ENCODE data around the gene HYAL4. TPM values are rescaled to one million over a fixed set of nuclear protein-coding genes. Genes with fewer than 3 reads are reported as not detected.

Gene HYAL4
- polyA plus RNA-seq, 1 donor from 2014 or later: not detected

DNA sequence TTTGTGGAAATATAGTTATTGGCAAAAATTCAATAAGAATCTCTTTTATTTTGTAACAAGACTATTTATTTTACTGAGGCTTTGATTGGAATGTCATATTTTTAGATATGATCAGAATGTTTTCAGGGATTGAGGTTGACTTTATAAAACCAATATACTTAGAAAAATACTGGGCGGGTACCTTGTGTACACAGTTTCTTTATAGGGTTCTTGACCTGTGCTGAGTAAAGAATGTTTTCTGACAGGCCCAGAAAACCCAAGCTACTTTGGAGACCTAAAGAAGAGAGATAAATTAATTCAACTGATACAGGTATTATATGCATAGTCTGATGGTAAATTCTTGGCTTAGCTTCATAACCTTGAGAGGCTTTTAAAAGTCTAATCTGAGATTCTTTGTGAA is 56.1 kb downstream of the HYAL4 start:
- no peaks in the 10 kb centered on the region for H3K36me3 ChIP-seq (ENCODE audit: insufficient read depth, low read length)
- no peak overlapping the region for H3K4me3 ChIP-seq (ENCODE audit: low read length)
- TF ChIP-seq EP300 (conservative IDR thresholded peaks at IDR 0.05; ENCODE audit: poor library complexity, severe bottlenecking) (no peak), EZH2 (IDR thresholded peaks at IDR 0.05; ENCODE audit: borderline replicate concordance, insufficient read depth, low read length, poor library complexity, severe bottlenecking) (no peak), POLR2AphosphoS5 (IDR thresholded peaks at IDR 0.05) (no peak), SMC3 (conservative IDR thresholded peaks at IDR 0.05; ENCODE audit: poor library complexity) (no peak), TAF1 (IDR thresholded peaks at IDR 0.05; ENCODE audit: low read depth) (no peak), RAD21 (conservative IDR thresholded peaks at IDR 0.05) (no peak), MXI1 (conservative IDR thresholded peaks at IDR 0.05; ENCODE audit: poor library complexity, severe bottlenecking) (no peak)
- TF ChIP-seq, protein P1, sequence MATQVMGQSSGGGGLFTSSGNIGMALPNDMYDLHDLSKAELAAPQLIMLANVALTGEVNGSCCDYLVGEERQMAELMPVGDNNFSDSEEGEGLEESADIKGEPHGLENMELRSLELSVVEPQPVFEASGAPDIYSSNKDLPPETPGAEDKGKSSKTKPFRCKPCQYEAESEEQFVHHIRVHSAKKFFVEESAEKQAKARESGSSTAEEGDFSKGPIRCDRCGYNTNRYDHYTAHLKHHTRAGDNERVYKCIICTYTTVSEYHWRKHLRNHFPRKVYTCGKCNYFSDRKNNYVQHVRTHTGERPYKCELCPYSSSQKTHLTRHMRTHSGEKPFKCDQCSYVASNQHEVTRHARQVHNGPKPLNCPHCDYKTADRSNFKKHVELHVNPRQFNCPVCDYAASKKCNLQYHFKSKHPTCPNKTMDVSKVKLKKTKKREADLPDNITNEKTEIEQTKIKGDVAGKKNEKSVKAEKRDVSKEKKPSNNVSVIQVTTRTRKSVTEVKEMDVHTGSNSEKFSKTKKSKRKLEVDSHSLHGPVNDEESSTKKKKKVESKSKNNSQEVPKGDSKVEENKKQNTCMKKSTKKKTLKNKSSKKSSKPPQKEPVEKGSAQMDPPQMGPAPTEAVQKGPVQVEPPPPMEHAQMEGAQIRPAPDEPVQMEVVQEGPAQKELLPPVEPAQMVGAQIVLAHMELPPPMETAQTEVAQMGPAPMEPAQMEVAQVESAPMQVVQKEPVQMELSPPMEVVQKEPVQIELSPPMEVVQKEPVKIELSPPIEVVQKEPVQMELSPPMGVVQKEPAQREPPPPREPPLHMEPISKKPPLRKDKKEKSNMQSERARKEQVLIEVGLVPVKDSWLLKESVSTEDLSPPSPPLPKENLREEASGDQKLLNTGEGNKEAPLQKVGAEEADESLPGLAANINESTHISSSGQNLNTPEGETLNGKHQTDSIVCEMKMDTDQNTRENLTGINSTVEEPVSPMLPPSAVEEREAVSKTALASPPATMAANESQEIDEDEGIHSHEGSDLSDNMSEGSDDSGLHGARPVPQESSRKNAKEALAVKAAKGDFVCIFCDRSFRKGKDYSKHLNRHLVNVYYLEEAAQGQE (IDR thresholded peaks at IDR 0.05; ENCODE audit: borderline replicate concordance): no peak
- TF ChIP-seq, protein P2, sequence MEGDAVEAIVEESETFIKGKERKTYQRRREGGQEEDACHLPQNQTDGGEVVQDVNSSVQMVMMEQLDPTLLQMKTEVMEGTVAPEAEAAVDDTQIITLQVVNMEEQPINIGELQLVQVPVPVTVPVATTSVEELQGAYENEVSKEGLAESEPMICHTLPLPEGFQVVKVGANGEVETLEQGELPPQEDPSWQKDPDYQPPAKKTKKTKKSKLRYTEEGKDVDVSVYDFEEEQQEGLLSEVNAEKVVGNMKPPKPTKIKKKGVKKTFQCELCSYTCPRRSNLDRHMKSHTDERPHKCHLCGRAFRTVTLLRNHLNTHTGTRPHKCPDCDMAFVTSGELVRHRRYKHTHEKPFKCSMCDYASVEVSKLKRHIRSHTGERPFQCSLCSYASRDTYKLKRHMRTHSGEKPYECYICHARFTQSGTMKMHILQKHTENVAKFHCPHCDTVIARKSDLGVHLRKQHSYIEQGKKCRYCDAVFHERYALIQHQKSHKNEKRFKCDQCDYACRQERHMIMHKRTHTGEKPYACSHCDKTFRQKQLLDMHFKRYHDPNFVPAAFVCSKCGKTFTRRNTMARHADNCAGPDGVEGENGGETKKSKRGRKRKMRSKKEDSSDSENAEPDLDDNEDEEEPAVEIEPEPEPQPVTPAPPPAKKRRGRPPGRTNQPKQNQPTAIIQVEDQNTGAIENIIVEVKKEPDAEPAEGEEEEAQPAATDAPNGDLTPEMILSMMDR (IDR thresholded peaks at IDR 0.05; ENCODE audit: poor library complexity, severe bottlenecking): no peak
- no peak overlapping the region for H3K27ac ChIP-seq (ENCODE audit: low read length)
- no peak overlapping the region for H3K9ac ChIP-seq (ENCODE audit: low read length)
- H4K20me1 ChIP-seq (ENCODE audit: insufficient read depth): no peaks in the 10 kb centered on the region
- no peaks in the 10 kb centered on the region for H3K79me2 ChIP-seq (replicated peaks; ENCODE audit: insufficient read depth, low read length)
- H3K9me2 ChIP-seq (ENCODE audit: insufficient read depth, low read length): no peaks in the 10 kb centered on the region
- no peaks in the 10 kb centered on the region for H3K9me3 ChIP-seq (ENCODE audit: low read length)
- H2AFZ ChIP-seq (ENCODE audit: low read depth, low read length): no peak overlapping the region
- no peak overlapping the region for H3K4me2 ChIP-seq (ENCODE audit: low read length)
- no peaks in the 10 kb centered on the region for H3K27me3 ChIP-seq (ENCODE audit: insufficient read depth, low read depth, low read length)
- H3F3A ChIP-seq (ENCODE audit: insufficient read depth, low read length, poor library complexity, severe bottlenecking): no peaks in the 10 kb centered on the region

DNA sequence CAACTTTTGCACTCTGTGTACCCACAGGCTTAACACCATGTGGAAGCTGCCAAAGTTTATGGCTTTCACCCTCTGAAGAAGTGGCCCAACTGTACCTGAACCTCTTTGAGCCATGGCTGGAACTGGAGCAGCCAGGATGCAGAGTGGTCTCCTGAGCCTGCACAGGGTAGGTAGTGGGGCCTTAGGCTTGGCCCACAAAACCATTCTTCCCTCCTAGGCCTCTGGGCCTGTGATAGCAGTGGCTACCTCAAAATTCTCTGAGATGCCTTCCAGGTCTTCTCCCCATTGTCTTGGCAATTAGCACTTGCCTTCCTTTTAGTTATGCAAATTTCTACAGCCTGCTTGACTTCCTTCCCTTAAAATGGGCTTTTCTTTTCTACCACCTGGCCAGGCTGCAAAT is 60.7 kb downstream of the HYAL4 start:
- Histone ChIP-seq H2AFZ (ENCODE audit: low read depth, low read length) (no peak overlapping the region), H3K4me3 (ENCODE audit: low read length) (no peak overlapping the region), H3K9me3 (ENCODE audit: low read length) (no peaks in the 10 kb centered on the region), H3K4me2 (ENCODE audit: low read length) (no peak overlapping the region), H3K27me3 (ENCODE audit: insufficient read depth, low read depth, low read length) (no peaks in the 10 kb centered on the region), H3K9me2 (ENCODE audit: insufficient read depth, low read length) (no peaks in the 10 kb centered on the region), H3K36me3 (ENCODE audit: insufficient read depth, low read length) (no peaks in the 10 kb centered on the region), H3F3A (ENCODE audit: insufficient read depth, low read length, poor library complexity, severe bottlenecking) (no peaks in the 10 kb centered on the region), H3K79me2 (replicated peaks; ENCODE audit: insufficient read depth, low read length) (no peaks in the 10 kb centered on the region), H4K20me1 (ENCODE audit: insufficient read depth) (no peaks in the 10 kb centered on the region), H3K9ac (ENCODE audit: low read length) (no peak overlapping the region), H3K27ac (ENCODE audit: low read length) (no peak overlapping the region)
- no peak for TF ChIP-seq POLR2AphosphoS5 (IDR thresholded peaks at IDR 0.05)
- TF ChIP-seq EP300 (conservative IDR thresholded peaks at IDR 0.05; ENCODE audit: poor library complexity, severe bottlenecking): no peak
- no peak for TF ChIP-seq MXI1 (conservative IDR thresholded peaks at IDR 0.05; ENCODE audit: poor library complexity, severe bottlenecking)
- TF ChIP-seq SMC3 (conservative IDR thresholded peaks at IDR 0.05; ENCODE audit: poor library complexity): no peak
- TF ChIP-seq, protein P2 (IDR thresholded peaks at IDR 0.05; ENCODE audit: poor library complexity, severe bottlenecking): no peak
- TF ChIP-seq, protein P1 (IDR thresholded peaks at IDR 0.05; ENCODE audit: borderline replicate concordance): no peak
- TF ChIP-seq TAF1 (IDR thresholded peaks at IDR 0.05; ENCODE audit: low read depth): no peak
- no peak for TF ChIP-seq EZH2 (IDR thresholded peaks at IDR 0.05; ENCODE audit: borderline replicate concordance, insufficient read depth, low read length, poor library complexity, severe bottlenecking)
- TF ChIP-seq RAD21 (conservative IDR thresholded peaks at IDR 0.05): no peak
